CD4-positive, alpha-beta T cell treated with Interleukin-4 for 1 hour (primary cell): ENCODE measurements around the gene VPS26C.
"Not testable (repeated sequence)": the region's sequence is repeated elsewhere in the genome, so short reads cannot be mapped to it uniquely, and the experiment has no call there.

ENCODE experiments used
- DNase-seq, 2 donors: peaks; one replicate each; pipeline ENCODE4 v3.0.0-alpha.2; 2020 to 2022

Gene VPS26C

DNA sequence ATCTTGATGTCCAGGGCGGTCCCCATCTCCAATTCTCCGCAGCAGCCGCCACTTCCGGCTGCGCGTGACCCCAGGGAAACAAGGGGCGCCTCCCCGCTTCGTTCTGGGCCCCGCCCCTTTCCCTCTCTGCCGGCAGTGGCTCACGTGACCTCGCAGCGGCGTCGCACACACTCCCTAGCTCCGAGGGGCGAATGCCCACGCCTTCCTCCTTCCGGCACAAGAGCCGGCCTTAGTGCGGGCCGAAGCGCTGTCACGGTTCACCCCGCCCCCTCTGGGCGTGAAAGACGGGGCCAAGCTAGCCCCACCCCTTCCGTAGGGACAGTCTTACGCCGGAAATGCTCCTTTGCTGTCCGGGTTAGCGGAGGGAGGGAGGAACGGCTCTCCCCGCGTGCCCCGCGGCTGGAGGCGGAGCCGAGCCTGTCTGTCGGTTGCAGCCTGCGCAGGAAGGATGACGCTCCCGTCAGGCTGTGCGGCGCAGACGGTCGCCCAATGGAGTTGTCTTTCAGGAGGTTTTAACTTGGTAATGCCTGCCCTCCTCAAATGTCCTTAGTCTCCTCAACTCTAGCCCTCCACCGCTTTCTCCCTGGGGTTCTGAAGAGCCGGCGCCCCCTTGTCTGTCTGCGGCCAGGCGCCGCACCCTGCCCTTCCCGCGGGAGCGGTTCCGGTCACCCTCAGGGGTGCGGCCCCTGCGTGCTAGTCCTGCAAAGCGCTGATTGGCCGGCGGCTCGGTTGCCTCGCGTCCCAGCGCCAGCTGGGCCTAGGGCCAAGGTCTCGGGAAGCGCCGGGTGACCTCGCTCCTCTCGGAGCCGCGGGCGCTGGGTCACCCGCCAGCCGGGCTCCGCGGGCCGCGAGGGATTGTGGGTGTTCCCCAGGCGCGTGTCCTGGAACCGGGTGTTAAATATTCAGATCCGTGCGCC lies at the start of gene VPS26C:
Gene VPS26C (minus strand): TSS at position 66 of the 917 bp plus-strand sequence. CDS start 40 bp downstream, at position 26.
- DNase-seq = peak; percentile 99

DNA sequence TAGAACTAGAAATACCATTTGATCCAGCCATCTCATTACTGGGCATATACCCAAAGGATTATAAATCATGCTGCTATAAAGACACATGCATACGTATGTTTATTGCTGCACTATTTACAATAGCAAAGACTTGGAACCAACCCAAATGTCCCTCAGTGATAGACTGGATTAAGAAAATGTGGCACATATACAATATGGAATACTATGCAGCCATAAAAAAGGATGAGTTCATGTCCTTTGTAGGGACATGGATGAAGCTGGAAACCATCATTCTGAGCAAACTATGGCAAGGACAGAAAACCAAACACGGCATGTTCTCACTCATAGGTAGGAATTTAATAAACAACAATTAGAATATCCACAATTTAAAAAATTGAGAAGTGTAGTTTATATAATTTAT lies 48.9 kb upstream of the VPS26C start:
- not testable (repeated sequence) for DNase-seq

DNA sequence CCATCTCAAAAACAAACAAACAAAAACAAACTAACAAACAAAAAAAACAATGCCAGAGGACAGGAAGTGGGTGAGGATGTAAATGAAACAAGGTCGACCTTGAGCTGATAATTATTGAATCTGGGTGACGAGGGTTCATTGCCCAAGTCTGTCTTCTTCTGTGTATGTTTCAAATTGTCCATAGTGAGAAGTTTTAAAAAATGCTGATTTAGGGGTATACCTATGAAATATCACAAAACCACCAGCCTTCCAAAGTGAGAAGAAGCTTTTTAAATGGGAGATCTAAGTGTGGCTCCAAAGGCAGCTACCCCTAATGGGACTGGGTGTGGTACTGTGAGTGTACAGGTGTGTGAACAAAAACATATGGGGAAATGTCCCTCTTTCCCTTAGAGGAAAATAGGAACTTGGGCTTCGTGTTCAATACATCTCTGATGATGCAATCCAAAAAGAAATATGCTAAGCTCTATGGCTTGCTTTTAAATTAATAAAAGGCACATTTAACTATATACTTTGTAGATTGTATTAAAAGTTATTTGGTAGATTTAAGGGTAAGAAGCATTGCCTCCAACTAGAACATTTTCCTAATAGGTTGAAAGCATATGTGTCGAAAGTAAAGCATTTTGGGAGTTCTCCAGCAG lies 33.1 kb upstream of the VPS26C start:
- no peak for DNase-seq

DNA sequence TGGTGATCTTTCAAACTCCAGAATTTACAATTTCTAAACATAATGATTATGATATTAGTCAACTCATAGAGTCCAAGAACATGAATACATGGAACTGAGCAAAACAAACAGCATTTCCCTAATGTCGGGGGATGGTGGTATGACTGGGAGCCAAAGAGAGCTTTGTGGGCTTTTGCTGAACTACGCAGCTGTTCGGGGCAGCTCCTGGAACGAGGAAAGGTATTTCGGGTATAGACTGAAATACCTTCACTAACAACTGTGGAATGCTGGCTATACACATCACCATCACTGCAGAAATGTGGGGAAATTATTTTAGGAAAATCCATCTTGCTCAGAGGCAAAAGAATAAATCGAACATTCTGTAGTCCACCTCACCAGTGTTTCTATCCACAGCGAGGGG lies 30.2 kb upstream of the VPS26C start:
- no peak for DNase-seq

DNA sequence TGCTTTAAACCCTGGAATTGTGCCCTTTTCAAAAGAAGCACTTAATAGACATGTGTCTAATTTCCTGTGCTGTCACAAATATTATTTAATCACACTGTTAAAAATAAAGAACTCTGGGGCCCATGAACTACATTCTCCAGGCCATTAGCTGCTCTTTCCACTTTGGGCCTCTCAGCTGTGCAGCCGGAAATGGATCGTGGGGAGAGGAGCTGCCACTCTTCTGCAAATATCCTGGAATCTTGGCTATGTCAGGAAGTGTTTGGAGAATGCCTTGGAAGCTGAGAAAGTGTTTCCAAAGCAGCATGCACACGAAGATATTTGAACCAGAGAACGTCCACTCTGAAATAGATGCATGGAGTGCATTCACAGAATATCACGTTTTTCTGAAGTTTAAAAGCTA lies 27.5 kb upstream of the VPS26C start:
- DNase-seq = no peak

DNA sequence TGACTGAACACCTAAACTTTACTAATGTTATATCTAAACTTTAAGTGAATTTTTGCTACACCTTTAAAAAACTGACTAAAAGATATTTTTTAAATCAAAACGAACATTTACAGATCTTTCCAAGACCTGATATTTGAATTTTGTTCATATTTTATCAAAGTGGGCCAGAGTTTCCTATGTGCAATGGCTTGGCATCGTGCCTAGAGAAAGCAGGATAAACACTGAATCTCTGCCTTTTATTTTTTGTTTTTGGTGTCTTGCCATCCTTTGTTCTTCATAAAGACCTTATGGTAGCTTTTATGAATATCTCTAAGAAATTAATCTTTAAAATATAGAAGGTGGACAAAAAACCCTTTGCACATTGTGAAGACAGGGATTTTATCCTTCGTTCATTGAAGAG lies 25.8 kb upstream of the VPS26C start:
- no peak for DNase-seq

DNA sequence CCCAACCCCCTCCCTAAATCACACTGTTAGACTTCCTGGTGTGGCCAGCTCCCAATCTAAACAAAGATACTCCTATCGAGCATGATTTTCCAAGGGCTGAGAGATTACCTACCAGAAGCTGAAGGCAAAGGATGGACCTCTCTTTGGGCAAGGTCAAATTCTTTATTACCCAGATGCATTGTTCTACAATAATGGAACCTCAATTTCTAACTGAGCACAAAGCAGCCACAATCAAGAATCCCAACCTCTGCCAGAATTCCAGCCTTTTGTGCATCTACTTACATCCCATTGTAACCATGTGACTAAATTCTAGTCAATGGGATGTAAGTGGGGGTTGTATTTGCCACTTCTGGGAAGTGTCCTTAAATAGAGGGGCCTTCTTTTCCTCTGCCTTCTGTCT lies 24.9 kb upstream of the VPS26C start:
- no peak for DNase-seq

DNA sequence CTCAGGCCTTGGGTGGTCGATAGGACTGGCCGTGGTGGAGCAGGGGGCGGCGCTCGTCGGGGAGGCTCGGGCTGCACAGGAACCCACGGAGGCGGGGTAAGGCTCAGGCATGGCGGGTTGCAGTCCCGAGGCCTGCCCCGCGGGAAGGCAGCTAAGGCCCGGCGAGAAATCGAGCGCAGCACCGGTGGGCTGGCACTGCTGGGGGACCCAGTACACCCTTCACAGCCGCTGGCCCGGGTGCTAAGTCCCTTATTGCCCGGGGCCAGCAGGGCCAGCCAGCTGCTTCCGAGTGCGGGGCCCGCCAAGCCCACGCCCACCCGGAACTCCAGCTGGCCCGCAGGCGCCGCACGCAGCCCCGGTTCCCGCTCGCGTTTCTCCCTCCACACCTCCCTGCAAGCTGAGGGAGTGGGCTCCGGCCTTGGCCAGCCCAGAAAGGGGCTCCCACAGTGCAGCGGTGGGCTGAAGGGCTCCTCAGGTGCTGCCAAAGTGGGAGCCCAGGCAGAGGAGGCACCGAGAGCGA lies 16.1 kb upstream of the VPS26C start:
- not testable (repeated sequence) for DNase-seq

DNA sequence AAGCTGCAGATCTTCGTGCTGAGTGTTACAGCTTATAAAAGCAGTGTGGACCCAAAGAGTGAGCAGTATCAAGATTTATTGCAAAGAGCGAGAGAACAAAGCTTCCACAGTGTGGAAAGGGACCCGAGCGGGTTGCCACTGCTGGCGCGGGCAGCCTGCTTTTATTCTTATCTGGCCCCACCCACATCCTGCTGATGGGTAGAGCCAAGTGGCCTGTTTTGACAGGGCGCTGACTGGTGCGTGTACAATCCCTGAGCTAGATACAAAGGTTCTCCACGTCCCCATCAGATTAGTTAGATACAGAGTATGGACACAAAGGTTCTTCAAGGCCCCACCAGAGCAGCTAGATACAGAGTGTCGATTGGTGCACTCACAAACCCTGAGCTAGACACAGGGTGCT lies 15.5 kb upstream of the VPS26C start:
- DNase-seq = peak; percentile 27 to 45

DNA sequence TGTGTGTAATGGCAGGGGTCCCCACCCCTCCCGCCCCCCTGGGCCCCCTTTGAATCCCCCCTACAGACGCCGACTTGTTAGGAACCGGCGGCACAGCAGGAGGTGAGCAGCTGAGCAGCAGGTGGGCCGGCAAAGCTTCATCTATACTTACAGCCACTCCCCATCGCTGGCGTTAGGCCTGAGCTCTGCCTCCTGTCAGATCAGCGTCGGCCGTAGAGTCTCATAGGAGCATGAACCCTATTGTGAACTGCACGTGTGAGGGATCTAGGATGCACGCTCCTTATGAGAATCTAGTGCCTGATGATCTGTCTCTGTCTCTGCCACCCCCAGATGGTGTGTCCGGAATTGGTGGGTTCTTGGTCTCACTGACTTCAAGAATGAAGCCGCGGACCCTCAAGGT lies 14.9 kb upstream of the VPS26C start:
- no peak for DNase-seq

DNA sequence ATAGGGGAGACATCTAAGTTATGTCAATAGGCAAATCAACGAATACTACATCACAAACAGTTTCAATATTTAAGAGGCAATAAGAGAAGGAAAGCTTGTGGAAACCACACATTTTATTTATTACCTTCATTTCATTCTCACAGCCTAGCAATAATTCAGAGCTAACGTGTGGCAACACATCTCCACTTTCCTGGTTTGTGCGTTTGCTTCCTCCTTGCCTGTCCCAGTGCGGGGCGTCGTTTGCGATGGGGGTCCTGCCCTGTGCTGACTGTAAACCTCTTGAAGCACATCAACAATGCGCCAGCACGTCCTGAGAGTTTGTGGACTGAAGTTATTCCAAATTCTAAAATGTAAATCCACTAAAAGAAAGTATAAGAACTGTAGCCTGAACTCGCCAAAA lies 14.4 kb upstream of the VPS26C start:
- no peak for DNase-seq

DNA sequence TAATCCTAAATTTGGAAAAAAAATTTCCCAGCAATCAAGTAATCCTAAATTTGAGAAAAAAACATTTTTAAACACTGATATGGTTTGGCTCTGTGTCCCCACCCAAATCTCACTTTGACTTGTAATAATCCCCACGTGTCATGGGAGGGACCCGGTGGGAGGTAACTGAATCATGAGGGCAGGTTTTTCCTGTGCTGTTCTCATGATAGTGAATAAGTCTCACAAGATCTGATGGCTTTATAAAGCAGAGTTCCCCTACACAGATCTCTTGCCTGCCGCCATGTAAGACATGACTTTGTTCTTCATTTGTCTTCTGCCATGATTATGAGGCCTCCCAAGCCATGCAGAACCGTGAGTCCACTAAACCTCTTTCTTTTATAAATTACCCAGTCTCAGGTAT lies 12.1 kb upstream of the VPS26C start:
- DNase-seq = not testable (repeated sequence)

DNA sequence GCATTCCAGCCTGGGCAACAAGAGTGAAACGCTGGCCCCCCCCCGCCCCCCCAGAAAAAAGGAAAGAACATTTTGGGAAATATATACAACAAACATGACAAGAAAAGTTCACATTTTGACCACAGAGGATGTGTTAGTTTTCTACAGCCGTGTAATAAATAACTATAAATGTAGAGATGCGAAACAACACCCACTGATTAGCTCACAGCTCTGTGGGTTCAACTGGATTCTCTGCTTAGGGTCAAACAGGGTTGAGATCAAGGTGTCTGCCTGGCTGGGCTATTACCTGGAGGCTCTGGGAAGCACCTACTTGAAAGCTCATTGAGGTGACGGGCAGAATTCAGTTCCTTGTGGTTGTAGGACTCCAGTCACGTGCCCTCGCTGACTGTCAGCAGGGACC lies 11.1 kb upstream of the VPS26C start:
- DNase-seq = no peak

DNA sequence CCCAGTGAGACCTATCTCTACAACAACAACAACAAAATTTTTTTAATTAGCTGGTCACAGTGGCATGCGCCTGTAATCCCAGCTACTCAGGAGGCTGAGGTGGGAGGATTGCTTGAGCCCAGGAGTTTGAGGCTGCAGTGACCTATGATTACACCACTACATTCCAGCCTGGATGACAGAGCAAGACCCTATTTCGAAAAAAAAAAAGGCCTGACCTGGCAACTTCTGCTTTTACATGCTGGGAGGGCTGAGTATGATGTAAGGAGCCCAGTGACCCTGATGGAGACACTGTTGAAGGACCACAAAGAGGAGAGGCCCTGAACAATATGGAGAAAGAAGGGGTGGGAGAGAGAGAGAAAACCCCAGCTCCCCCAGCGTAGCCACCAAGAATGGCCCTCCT lies 9.2 kb upstream of the VPS26C start:
- no peak for DNase-seq

DNA sequence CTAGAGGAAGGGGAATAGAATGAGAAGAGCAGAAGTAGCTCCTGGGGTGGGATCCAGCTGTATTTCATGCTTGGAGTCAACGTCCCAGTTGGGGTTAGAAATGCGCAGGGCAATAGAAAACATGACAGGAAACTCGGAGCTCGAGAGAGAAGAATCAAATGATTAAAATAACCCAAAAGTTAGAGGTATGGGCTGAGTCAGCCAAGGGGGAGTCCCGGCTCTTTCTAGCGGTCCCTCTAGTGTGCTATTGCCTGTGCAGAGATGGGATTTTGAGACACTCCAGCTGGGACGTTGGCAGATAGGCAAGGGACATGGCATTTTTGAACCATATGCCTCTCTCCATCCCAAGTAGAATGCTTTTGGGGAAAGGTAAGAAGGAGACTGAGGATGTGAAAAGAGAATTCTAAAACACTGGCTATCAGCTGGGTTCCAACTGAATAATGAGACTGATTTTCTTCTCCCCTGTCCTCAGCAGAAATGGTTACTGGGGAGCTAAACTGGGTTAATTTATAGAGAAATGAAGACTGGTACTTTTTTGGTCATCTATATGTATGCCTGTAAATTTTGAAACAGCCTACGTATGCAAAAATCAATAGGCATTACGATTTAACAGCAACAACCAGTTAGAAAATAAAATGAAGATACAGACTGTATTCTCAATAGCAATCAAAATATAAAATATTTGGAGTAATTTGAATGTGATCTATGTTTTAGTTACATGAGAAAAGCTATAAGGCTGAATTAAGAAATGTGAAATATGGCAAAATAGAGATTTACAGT lies 7.0 kb upstream of the VPS26C start:
- DNase-seq = no peak

DNA sequence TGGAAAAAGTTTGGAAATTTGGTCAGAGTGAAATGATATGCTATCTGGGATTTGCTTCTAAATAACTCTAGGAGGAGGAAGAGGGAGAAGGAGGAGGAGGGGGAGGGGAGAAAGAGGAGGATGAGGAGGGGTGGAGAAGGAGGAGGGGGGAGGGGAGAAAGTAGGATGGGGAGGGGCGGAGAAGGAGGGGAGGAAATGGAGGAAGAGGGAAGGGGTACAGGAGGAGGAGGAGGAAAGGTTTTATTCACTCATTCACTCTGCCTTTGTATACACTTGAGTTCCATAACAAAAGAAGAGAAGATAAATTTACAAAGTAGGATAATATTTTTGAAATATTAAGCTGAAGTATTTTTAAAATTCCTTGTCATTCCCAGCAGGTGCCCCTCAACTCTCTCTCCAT lies 6.3 kb upstream of the VPS26C start:
- no peak for DNase-seq

DNA sequence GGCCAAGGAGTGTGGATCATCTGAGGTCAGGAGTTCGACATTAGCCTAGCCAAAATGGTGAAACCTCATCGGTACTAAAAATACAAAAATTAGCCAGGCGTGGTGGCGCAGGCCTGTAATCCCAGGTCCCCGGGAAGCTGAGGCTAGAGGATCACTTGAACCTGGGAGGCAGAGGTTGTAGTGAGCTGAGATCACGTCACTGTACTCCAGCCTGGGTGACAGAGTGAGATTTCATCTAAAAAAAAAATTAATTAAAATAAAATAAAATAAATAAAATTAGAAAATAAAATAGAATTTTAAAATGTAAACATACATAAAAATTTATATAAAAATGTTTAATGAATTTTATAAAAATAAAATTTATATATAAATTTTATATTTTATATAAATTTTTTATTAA lies 5.8 kb upstream of the VPS26C start:
- no peak for DNase-seq

DNA sequence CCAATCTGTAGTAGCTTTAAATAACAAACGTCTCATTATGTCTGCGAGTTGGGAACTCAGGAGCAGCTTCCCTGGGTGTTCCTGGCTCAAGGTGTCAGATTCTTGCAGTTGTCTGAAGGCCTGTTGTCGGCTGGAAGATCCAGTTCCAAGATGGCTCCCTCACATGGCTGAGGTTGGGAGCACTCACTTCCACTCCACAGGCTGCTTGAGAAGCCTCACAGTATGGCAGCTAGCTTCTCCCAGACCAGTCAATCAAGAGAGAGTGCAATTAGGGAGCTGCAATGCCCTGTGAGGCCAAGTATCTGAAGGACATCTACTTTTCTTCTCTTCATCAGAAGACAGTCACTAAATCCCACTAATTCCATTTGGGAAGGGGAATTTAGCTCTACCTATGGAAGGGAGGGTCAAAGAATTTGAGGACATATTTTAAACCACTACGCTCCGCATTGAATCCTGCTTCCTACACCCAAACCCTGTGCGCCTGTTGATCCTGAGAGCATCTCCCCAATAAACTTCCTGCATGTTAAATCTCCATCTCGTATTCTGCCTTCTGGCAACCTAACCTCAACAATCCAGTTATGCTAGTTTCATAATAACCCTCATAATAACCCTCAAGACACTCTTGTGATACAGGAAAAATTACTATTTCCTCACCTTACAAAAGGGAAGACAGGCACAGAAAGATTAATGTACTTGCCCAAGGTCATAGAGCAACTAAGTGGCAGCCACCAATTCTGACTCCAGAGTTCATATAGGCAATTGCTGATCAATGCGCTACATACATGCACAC lies 3.6 kb upstream of the VPS26C start:
- no peak for DNase-seq

DNA sequence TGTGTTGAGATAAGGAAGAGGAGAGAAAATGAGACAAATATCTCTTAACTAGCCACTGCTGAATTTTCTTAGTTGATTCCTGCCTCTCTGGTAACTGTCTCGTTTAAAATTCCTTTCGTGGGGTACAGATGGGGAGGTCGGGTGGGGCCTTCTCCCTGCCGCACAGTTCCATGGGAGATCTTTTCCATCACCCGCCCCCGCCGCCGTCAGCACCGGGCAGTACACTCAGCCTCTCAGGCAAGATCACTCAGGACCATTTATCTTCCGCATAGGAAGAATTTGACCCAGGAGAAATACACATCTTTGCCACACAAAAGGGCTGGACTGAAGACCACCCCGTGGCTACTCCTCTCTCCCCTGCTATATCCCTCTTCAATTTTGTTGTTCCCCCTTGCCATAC lies 2.3 kb upstream of the VPS26C start:
- DNase-seq = no peak

DNA sequence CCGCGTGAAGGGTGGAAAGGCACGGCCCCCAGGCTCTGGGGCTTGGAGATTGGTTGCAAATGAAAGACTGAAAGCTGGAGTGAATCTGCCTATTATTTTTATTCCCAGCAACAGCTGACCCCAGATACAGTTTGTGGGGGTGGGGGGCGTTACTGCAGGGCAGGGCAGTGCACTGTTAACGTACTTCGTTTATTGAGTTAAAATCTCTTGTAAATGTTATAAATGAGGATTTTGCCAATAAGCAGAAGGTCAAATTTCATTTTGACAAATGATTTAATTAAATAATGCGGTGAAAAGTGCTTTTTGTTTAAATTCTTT lies 1.0 kb upstream of the VPS26C start:
- no peak for DNase-seq

DNA sequence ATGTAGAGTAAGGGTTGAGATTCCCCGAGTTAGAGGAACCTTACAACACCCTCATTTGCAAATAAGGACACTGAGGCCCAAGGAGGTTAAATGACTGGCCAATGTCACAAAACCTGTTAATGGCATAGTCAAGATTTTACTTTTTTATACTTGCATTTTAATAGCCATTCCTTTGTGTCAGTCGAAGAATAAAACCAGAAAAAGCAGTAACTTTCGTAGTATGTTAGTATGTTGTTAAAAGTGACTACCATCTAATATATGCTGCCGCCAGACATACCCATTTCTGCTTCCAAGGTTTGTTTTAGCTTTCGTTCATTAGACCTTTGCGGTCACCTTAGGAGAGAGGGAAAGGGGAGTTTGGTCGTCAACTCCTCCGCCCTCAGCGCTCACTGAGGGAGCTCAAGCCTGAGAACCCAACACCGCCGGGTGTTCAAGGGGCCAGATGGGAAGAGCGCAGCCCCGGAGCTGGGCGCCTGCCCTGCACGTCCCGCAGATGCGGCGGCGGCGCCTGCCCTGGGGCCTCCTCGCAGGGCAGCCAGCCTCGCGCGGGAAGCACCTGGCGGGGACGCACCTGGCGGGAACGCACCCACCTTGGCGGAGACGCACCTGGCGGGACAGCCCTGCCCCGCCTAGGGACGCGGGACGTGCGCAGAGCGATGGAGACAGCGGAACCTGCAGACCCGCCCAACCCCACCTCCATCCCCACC lies 466 bp downstream of the VPS26C start:
- no peak for DNase-seq

DNA sequence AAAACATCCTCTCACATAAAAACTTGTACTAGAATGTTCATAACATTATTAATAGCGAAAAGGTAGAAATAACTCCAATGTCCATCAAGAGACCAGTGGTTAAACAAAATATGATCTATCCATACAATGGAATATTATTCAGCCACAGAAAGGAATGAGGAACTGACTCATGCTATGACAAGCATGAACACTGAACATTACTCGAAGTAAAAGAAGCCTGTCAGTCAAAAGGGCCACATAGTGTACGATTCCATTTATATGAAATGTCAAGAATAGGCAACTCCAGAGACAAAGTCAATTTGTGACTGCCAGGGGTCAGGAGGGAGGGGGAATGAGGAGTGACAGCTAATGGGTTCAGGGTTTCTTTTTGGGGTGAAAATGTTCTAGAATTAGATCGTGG lies 2.3 kb downstream of the VPS26C start:
- DNase-seq = no peak
